Measurements from ENCODE around the gene SPC24.
A peak's percentile ranks its signal among the peaks of the same experiment; 100 is the strongest.

SPC24 gene

GRCh38 chr19:11155373-11156120, at the start of gene SPC24:
TSS of gene SPC24 (minus strand) at chr19:11155782. CDS start at chr19:11155776, 6 bp downstream.
- DNase-seq: peak; percentile 94 to 96

GRCh38 chr19:11204943-11205349, 49.4 kb upstream of the SPC24 start:
- DNase-seq: no peak

- DNase-seq: no peak
Measured at GRCh38 chr19:11204076-11204602, 48.6 kb upstream of the SPC24 start.

GRCh38 chr19:11203194-11204075, 47.9 kb upstream of the SPC24 start:
- peak in 1 of 2 experiments; percentile 34 for DNase-seq

- DNase-seq: no peak
Measured at GRCh38 chr19:11202488-11203193, 47.1 kb upstream of the SPC24 start.

- no peak for DNase-seq
Measured at GRCh38 chr19:11201791-11202190, 46.2 kb upstream of the SPC24 start.

- no peak for DNase-seq
Measured at GRCh38 chr19:11200931-11201330, 45.3 kb upstream of the SPC24 start.

GRCh38 chr19:11200015-11200574, 44.5 kb upstream of the SPC24 start:
- DNase-seq: no peak

- DNase-seq: no peak
Measured at GRCh38 chr19:11199517-11199916, 43.9 kb upstream of the SPC24 start.

GRCh38 chr19:11198769-11199424, 43.3 kb upstream of the SPC24 start:
- no peak for DNase-seq

GRCh38 chr19:11198175-11198534, 42.6 kb upstream of the SPC24 start:
- no peak for DNase-seq

- peak; percentile 66 to 84 for DNase-seq
Measured at GRCh38 chr19:11197291-11198174, 42.0 kb upstream of the SPC24 start, which contains the start of gene KANK2. TSS of gene KANK2 (minus strand) at chr19:11197545. CDS start at chr19:11194511, 3,034 bp downstream.

- DNase-seq: no peak
Measured at GRCh38 chr19:11196406-11197287, 41.1 kb upstream of the SPC24 start.

GRCh38 chr19:11195681-11196080, 40.1 kb upstream of the SPC24 start:
- no peak for DNase-seq

GRCh38 chr19:11194656-11195558, 39.3 kb upstream of the SPC24 start:
- no peak for DNase-seq

GRCh38 chr19:11194173-11194572, 38.6 kb upstream of the SPC24 start:
- DNase-seq: no peak

GRCh38 chr19:11192957-11193939, 37.7 kb upstream of the SPC24 start:
- DNase-seq: no peak

- DNase-seq: no peak
Measured at GRCh38 chr19:11191934-11192333, 36.4 kb upstream of the SPC24 start.

Measured in NCI-H526 (cell line).